ENCODE data around the gene USP15. TPM values are rescaled to one million over a fixed set of nuclear protein-coding genes. Genes with fewer than 3 reads are reported as not detected.

USP15 gene
- total and polyA plus RNA-seq, 9 donors, result 35.7 to 152 (median 61.0) TPM

- Histone ChIP-seq H3K27ac (no peak overlapping the region), H3K4me1 (ENCODE audit: insufficient read depth) (no peaks in the 10 kb centered on the region), H3K9me3 (no peaks in the 10 kb centered on the region), H3K27me3 (no peaks in the 10 kb centered on the region), H3K4me3 (no peak overlapping the region), H3K36me3 (no peaks in the 10 kb centered on the region)
- intact Hi-C loops (cut with DNase I), result no loop called here
- TF ChIP-seq POLR2A (IDR thresholded peaks at IDR 0.05) (no peak), CTCF (IDR thresholded peaks at IDR 0.05) (no peak)
- 83 to 84% (median 84%) methylated on average over 3 of the region's 3 CpGs for WGBS, 3 donors
- DNase-seq, result no peak
These were observed 110.0 kb downstream of the USP15 start for GRCh38 chr12:62370189-62370588.

- Histone ChIP-seq H3K4me1 (ENCODE audit: insufficient read depth) (no peaks in the 10 kb centered on the region), H3K36me3 (no peaks in the 10 kb centered on the region), H3K27ac (no peak overlapping the region), H3K27me3 (no peaks in the 10 kb centered on the region), H3K4me3 (no peak overlapping the region), H3K9me3 (no peaks in the 10 kb centered on the region)
- DNase-seq, result no peak
- intact Hi-C loops (cut with DNase I), result no loop called here
- WGBS, 3 donors, result 89 to 92% (median 91%) methylated on average over 4 of the region's 4 CpGs
- TF ChIP-seq EP300 (IDR thresholded peaks at IDR 0.05), result no peak
- no peak for TF ChIP-seq POLR2A (IDR thresholded peaks at IDR 0.05)
- no peak for TF ChIP-seq CTCF (IDR thresholded peaks at IDR 0.05)
These were observed 111.5 kb downstream of the USP15 start for GRCh38 chr12:62371661-62372060.

- Histone ChIP-seq H3K27ac (no peak overlapping the region), H3K4me1 (ENCODE audit: insufficient read depth) (no peaks in the 10 kb centered on the region), H3K36me3 (no peaks in the 10 kb centered on the region), H3K4me3 (no peak overlapping the region), H3K27me3 (no peaks in the 10 kb centered on the region), H3K9me3 (no peaks in the 10 kb centered on the region)
- TF ChIP-seq CTCF (IDR thresholded peaks at IDR 0.05) (no peak), POLR2A (IDR thresholded peaks at IDR 0.05) (no peak), EP300 (IDR thresholded peaks at IDR 0.05) (no peak)
- WGBS, 3 donors, result 56 to 95% (median 90%) methylated on average over 2 of the region's 2 CpGs
- DNase-seq, result no peak
- intact Hi-C loops (cut with DNase I), result no loop called here
These were observed 111.9 kb downstream of the USP15 start for GRCh38 chr12:62372134-62372533.

GRCh38 chr12:62372825-62373224 lies 112.6 kb downstream of the USP15 start:
- Histone ChIP-seq H3K36me3 (no peaks in the 10 kb centered on the region), H3K4me3 (no peak overlapping the region), H3K27me3 (no peaks in the 10 kb centered on the region), H3K4me1 (ENCODE audit: insufficient read depth) (no peaks in the 10 kb centered on the region), H3K27ac (no peak overlapping the region), H3K9me3 (no peaks in the 10 kb centered on the region)
- intact Hi-C loops (cut with DNase I), result no loop called here
- WGBS, 3 donors, result 34 to 59% (median 37%) methylated on average over 1 of the region's 1 CpG
- no peak for DNase-seq
- TF ChIP-seq EP300 (IDR thresholded peaks at IDR 0.05), result no peak
- no peak for TF ChIP-seq CTCF (IDR thresholded peaks at IDR 0.05)
- TF ChIP-seq POLR2A (IDR thresholded peaks at IDR 0.05), result no peak

GRCh38 chr12:62375603-62376002 lies 115.4 kb downstream of the USP15 start:
- H3K27ac ChIP-seq, result no peak overlapping the region
- no peaks in the 10 kb centered on the region for H3K27me3 ChIP-seq
- TF ChIP-seq EP300 (IDR thresholded peaks at IDR 0.05), result no peak
- no peak for TF ChIP-seq CTCF (IDR thresholded peaks at IDR 0.05)
- TF ChIP-seq POLR2A (IDR thresholded peaks at IDR 0.05), result no peak
- H3K36me3 ChIP-seq, result no peaks in the 10 kb centered on the region
- no peaks in the 10 kb centered on the region for H3K9me3 ChIP-seq
- no peak overlapping the region for H3K4me3 ChIP-seq
- WGBS, 3 donors, result 96 to 98% (median 97%) methylated on average over 3 of the region's 3 CpGs
- no peaks in the 10 kb centered on the region for H3K4me1 ChIP-seq (ENCODE audit: insufficient read depth)
- intact Hi-C loops (cut with DNase I), result no loop called here
- DNase-seq, result no peak
